Measurements from ENCODE around the gene FCGBP.

Gene FCGBP

GRCh38 chr19:39927524-39928356 is 6.7 kb downstream of the FCGBP start:
- H3K4me3 ChIP-seq (ENCODE audit: low read depth, low read length): no peak overlapping the region
- TF ChIP-seq MYC (IDR thresholded peaks at IDR 0.05; ENCODE audit: low read depth, low read length) (no peak), MAX (IDR thresholded peaks at IDR 0.05; ENCODE audit: low read depth, low read length) (no peak), CTCF (IDR thresholded peaks at IDR 0.05; ENCODE audit: low read depth, low read length) (no peak), POLR2A (IDR thresholded peaks at IDR 0.05; ENCODE audit: extremely low read depth, insufficient read length) (no peak)
- no peak for DNase-seq (ENCODE audit: low read depth)

DNA sequence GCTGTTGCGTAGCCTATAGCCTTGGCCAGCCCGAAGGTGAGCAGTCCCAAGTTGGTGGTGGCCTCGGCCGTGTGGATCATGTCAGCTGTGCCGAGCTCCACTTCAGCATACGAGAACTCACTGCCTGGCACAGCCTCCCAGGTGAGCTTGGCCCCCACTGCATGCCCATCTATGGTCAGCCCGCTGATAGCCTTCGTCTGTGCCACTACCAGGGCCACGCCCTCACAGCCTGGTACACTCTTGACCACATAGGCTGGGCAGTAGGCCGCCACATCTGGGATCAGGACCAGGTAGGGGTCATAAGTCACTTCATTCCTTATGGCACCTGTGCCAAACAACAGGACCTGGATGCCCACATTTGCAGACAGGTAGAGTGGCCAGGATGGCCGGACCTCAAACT is 7.4 kb downstream of the FCGBP start:
- no peak for DNase-seq (ENCODE audit: low read depth)
- no peak for TF ChIP-seq MAX (IDR thresholded peaks at IDR 0.05; ENCODE audit: low read depth, low read length)
- no peak overlapping the region for H3K4me3 ChIP-seq (ENCODE audit: low read depth, low read length)

GRCh38 chr19:39926170-39926760 is 8.2 kb downstream of the FCGBP start:
- no peak for TF ChIP-seq CTCF (IDR thresholded peaks at IDR 0.05; ENCODE audit: low read depth, low read length)
- TF ChIP-seq MAX (IDR thresholded peaks at IDR 0.05; ENCODE audit: low read depth, low read length): no peak
- TF ChIP-seq POLR2A (IDR thresholded peaks at IDR 0.05; ENCODE audit: extremely low read depth, insufficient read length): no peak
- TF ChIP-seq MYC (IDR thresholded peaks at IDR 0.05; ENCODE audit: low read depth, low read length): no peak
- DNase-seq (ENCODE audit: low read depth): no peak
- no peak overlapping the region for H3K4me3 ChIP-seq (ENCODE audit: low read depth, low read length)

GRCh38 chr19:39924952-39925351 is 9.5 kb downstream of the FCGBP start:
- no peak for TF ChIP-seq CTCF (IDR thresholded peaks at IDR 0.05; ENCODE audit: low read depth, low read length)
- TF ChIP-seq MAX (IDR thresholded peaks at IDR 0.05; ENCODE audit: low read depth, low read length): no peak
- H3K4me3 ChIP-seq (ENCODE audit: low read depth, low read length): no peak overlapping the region
- no peak for DNase-seq (ENCODE audit: low read depth)

DNA sequence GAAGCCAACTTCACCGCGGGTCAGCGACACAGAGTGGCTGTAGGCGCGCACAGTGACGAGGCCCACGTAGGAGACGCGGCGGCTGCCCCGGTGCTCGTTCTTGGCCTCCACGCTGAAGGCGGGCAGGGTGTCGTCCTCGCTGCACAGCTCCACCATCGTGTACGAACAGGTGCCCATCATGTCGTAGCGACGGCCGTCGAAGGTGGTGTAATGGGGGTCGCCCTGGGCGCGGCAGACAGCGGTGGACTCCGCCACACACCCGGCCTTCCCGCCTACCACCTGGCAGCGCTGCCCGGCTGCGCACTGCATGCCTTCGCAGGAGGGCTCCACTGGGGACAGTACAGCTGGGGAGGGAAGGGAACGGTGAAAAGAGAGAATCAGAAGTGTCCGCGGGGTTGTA is 10.0 kb downstream of the FCGBP start:
- no peak for DNase-seq (ENCODE audit: low read depth)
- no peak overlapping the region for H3K4me3 ChIP-seq (ENCODE audit: low read depth, low read length)
- TF ChIP-seq MYC (IDR thresholded peaks at IDR 0.05; ENCODE audit: low read depth, low read length) (no peak), POLR2A (IDR thresholded peaks at IDR 0.05; ENCODE audit: extremely low read depth, insufficient read length) (no peak), CTCF (IDR thresholded peaks at IDR 0.05; ENCODE audit: low read depth, low read length) (no peak)

DNA sequence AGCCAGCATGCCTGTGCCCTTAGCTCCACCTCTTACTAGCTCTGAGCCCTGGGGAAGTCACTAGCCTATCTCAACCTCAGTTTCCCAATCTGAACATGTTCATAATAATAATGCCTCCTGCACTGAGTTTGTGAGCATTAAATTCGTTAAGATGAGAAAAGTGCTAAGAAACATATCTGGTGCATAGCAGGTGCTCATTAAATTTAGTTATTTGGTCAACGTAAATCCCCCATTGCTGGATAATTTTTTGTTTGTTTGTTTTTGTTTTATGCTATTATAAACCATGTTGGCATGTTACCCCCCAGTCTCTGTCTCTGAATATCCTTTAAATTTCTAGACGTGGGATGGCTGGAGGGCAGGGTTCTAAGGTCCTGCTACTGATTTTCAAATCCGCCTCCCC is 10.6 kb downstream of the FCGBP start:
- H3K4me3 ChIP-seq (ENCODE audit: low read depth, low read length): no peak overlapping the region
- no peak for DNase-seq (ENCODE audit: low read depth)
- TF ChIP-seq CTCF (IDR thresholded peaks at IDR 0.05; ENCODE audit: low read depth, low read length) (no peak), POLR2A (IDR thresholded peaks at IDR 0.05; ENCODE audit: extremely low read depth, insufficient read length) (no peak)
